Aorta (tissue), 5 donors: ENCODE measurements around the gene PRR4. TPM values are rescaled to one million over a fixed set of nuclear protein-coding genes. Genes with fewer than 3 reads are reported as not detected.

ENCODE experiments used
- ATAC-seq: fragments of 200-7000 bp; cut with Tn5 transposase; one replicate; pipeline ENCODE4 v1.9.1; 2022; ENCODE audit warnings: moderate library complexity; ENCODE audit not compliant: low FRiP score
- DNase-seq, 2 donors: peaks; one replicate each; pipeline ENCODE4 v3.0.0-alpha.2; 2020
- H3K27ac ChIP-seq, 2 donors: one replicate each; pipeline ENCODE4 v1.5.1; 2013; ENCODE audit warnings: low read length in 2 of 2, mild to moderate bottlenecking in 2 of 2, moderate library complexity in 2 of 2, control low read depth in 1 of 2, inconsistent platforms in 1 of 2, low read depth in 1 of 2
- H3K27me3 ChIP-seq, 2 donors: one replicate each; pipeline ENCODE4 v1.6.1; 2013; ENCODE audit warnings: control low read depth in 1 of 2, low read length in 1 of 2, mild to moderate bottlenecking in 1 of 2, moderate library complexity in 1 of 2; ENCODE audit not compliant: insufficient read depth in 2 of 2, control insufficient read depth in 1 of 2
- H3K36me3 ChIP-seq, 2 donors: one replicate each; pipeline ENCODE4 v1.6.1; 2013; ENCODE audit warnings: control low read depth in 1 of 2, low read length in 1 of 2, mild to moderate bottlenecking in 1 of 2; ENCODE audit not compliant: insufficient read depth in 2 of 2, control insufficient read depth in 1 of 2
- H3K4me1 ChIP-seq, 2 donors: one replicate each; pipeline ENCODE4 v1.6.1; 2013; ENCODE audit warnings: low read length in 2 of 2, control low read depth in 1 of 2, mild to moderate bottlenecking in 1 of 2, moderate library complexity in 1 of 2; ENCODE audit not compliant: insufficient read depth in 2 of 2, control insufficient read depth in 1 of 2
- H3K4me3 ChIP-seq, 2 donors: one replicate each; pipeline ENCODE4 v1.5.1; 2013; ENCODE audit warnings: low read length in 2 of 2, control low read depth in 1 of 2, mild to moderate bottlenecking in 1 of 2
- H3K9me3 ChIP-seq: one replicate; pipeline ENCODE4 v1.6.1; 2013; ENCODE audit warnings: mild to moderate bottlenecking, low read length; ENCODE audit not compliant: control insufficient read depth
- WGBS, 2 donors: extraction: QIAGEN DNeasy Blood & Tissue Kit; methylation state at CpG; one replicate each; pipeline ENCODE4 v1.1.7; 2013; 5-methylcytosine and 5-hydroxymethylcytosine counted together
- intact Hi-C, 2 donors: fragments of 100-400 bp; cut with DNase I; formaldehyde crosslinking; loops; one replicate each; pipeline versions ENCODE4 v1.14.2 to v1.15.0; 2022
- long read RNA-seq, 2 donors: library from polyadenylated mRNA; unstranded; transcript quantifications; one replicate each; pipeline ENCODE4 v2.0.0, GENCODE V29; 2020 to 2021
- polyA plus RNA-seq, 2 donors: library from polyadenylated mRNA; stranded (reverse); fragments of 200-250 nt; gene quantifications; one replicate each; pipeline ENCODE4 v1.2.3, GENCODE V29; 2013
- total RNA-seq, 2 donors: library from RNA; stranded (reverse); fragmentation: NEBNext Ultra II Directional; extraction: Animal tissue kit (Norgen Biotek cat#: 25700); gene quantifications; one replicate each; pipeline ENCODE4 v1.2.1, GENCODE V29; 2021
- donor health status: healthy with polysubstance abuse.
- donor health status: Bipolar disorder and iron deficiency.
- donor health status: DM: no; HTN: no; CAD: no.
- donor health status: DM: no; HTN: no; CAD: no.
- donor health status: DM: yes; HTN: yes; CAD: no.

PRR4 gene, protein sequence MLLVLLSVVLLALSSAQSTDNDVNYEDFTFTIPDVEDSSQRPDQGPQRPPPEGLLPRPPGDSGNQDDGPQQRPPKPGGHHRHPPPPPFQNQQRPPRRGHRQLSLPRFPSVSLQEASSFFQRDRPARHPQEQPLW
- 1 to 10 TPM; 2.6 to 4.8 TPM for total RNA-seq
- 1 to 10 TPM in 1 of 2 donors, under 1 TPM in 1; 0.74 to 3.3 TPM for polyA plus RNA-seq
- long read RNA-seq, donor 1, partial matches to known transcripts: 0 of 1 reads
- long read RNA-seq, donor 1, other reads (novel, unspliced or antisense): 0 of 1 reads
- long read RNA-seq, donor 2: 0 reads

DNA sequence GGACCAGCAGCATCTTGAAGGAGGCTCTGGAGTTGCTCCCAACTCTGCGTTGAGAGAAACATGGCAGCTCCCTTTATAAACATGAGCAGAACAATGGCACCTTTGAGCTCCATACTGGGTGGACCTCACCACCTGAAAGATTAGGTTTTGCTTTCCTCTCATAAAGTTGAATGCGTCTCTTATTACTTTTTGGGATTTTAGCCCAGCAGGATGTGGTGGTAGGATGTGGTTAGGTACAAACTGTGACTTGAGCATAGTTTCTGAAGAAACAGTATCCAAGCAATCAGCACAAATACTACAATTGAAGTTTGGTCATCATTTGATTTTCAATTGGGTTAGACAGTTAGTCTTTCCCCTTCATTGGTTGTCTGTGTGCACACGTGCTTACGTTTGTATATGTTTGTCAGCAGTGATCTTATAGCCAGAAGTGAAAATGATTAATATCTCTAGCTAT lies at the start of gene PRR4:
TSS of gene PRR4 (minus strand) at position 51 of the 454 bp plus-strand sequence. CDS start at position 13, 38 bp downstream.
- intact Hi-C loops: no loop called here
- no peak within 1 kb of the TSS for H3K27ac ChIP-seq
- H3K4me1 ChIP-seq: no peaks in the 10 kb centered on the region
- H3K36me3 ChIP-seq: peaks cover 0 to 3% of the 10 kb centered on the region in 2 donors
- WGBS, 2 donors: 91 to 94% methylated on average over 4 of the region's 4 CpGs
- H3K27me3 ChIP-seq: no peaks in the 10 kb centered on the region
- no peaks in the 10 kb centered on the region for H3K9me3 ChIP-seq
- DNase-seq (no peak), ATAC-seq (no peak)
- no peak within 1 kb of the TSS for H3K4me3 ChIP-seq

DNA sequence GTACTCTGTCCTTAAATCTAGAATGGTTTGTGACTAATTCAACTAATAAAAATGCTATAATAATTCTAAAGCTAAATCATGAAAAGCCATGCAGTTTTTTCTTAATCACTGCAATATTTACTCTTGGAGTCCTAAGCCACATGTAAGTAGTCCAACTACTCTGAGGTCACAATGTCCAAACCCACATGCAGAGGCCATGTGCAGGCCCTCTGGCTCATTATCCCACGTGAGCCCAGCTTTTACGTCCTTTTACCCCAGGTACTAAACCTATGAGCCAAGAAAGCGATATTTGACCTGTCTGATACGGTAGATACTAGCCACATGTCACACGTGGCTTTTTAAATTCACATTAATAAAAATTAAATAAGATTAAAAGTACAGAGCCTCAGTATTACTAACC lies 47.6 kb upstream of the PRR4 start:
- no peaks in the 10 kb centered on the region for H3K36me3 ChIP-seq
- ATAC-seq (no peak), DNase-seq (no peak)
- no peaks in the 10 kb centered on the region for H3K27me3 ChIP-seq
- H3K27ac ChIP-seq: no peak overlapping the region
- no peaks in the 10 kb centered on the region for H3K9me3 ChIP-seq
- no peak overlapping the region for H3K4me3 ChIP-seq
- WGBS, 2 donors: 96 to 97% methylated on average over 5 of the region's 5 CpGs
- intact Hi-C loops: no loop called here
- no peaks in the 10 kb centered on the region for H3K4me1 ChIP-seq

DNA sequence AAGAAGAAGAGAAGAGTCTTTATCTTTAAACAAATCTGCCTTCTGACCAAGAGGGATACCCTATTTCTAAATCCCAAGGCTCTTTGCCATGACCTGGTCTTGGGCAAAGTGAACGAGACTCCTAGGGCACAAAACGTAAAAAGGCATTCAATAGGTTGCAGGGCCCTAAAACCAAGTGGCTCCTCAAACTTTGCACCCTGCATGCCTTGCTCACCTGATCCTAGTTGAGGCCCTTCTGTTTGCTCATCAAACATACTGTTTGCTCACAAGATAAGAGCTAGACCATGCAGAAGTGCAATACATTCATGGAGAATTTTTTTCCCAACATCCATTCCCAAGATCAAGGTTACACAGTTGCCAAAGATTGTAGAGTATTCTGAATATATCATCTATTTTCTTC lies 42.7 kb upstream of the PRR4 start:
- intact Hi-C loops: no loop called here

DNA sequence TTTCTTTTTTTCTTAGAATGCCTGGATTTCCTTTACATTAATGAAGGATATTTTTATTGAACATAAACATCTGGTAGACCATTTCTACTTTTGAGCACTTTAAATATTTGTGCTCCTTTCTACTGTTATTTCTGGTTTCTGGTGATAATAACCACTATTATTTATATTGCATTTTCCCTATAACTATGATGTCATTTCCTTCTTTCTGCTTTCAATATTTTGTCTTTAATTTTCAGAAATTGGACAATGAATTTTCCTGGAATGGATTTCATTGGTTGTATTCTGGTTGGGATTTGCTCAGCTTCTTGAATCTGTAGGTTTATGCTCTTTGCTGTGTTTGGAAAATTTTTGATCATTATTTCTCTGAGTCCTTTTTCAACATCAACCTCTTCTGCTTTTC lies 40.0 kb upstream of the PRR4 start:
- intact Hi-C loops: no loop called here
- no peaks in the 10 kb centered on the region for H3K9me3 ChIP-seq
- no peak overlapping the region for H3K27ac ChIP-seq
- ATAC-seq (no peak), DNase-seq (no peak)
- no peaks in the 10 kb centered on the region for H3K36me3 ChIP-seq
- no peaks in the 10 kb centered on the region for H3K27me3 ChIP-seq
- H3K4me1 ChIP-seq: no peaks in the 10 kb centered on the region
- no peak overlapping the region for H3K4me3 ChIP-seq

More for the DNA sequence above, 42.7 kb upstream of the PRR4 start:
- ATAC-seq: no peak
- no peaks in the 10 kb centered on the region for H3K4me1 ChIP-seq
- no peak overlapping the region for H3K4me3 ChIP-seq
- H3K36me3 ChIP-seq: no peaks in the 10 kb centered on the region
- DNase-seq: no peak
- WGBS, 2 donors: 90 to 100% methylated on average over 2 of the region's 2 CpGs
- H3K27ac ChIP-seq: no peak overlapping the region
- H3K27me3 ChIP-seq: no peaks in the 10 kb centered on the region
- no peaks in the 10 kb centered on the region for H3K9me3 ChIP-seq

DNA sequence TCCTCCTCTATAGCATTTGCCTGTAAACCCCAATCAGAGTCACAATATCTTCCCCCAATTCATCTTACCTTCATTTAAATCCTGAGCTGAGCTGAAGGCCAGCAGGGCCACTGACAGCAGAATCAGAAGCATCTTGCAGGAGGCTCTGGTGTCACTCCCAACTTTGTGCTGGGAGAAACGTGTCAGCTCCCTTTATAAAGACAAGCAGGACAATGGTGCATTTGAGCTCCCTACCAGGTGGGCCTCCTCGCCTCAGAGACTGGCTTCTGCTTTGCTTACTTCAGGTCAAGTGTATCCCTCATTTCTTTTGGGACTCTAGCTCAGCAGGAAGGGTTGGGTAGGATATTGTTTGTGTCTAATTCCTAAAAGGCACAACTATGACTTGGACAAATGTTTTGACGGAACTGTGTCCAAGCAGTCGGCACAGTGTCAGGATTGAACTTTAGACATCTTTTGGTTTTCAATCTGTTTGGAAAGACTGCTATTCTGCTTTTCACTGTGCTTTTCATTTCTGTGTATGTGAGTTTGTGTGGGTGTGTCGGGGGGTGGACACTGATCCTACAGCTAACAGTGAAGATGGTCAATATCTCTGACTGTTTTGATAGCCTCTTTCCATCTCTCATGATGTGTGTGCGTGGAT lies 34.9 kb upstream of the PRR4 start, which contains the start of gene PRH1:
TSS of gene PRH1 (minus strand) at position 170 of the 640 bp plus-strand sequence. CDS start at position 132, 38 bp downstream.
- Histone ChIP-seq H3K4me3 (no peak within 1 kb of the TSS), H3K9me3 (no peaks in the 10 kb centered on the region), H3K36me3 (no peaks in the 10 kb centered on the region), H3K27me3 (no peaks in the 10 kb centered on the region), H3K27ac (no peak within 1 kb of the TSS), H3K4me1 (no peaks in the 10 kb centered on the region)
- DNase-seq (no peak), ATAC-seq (no peak)
- 94% methylated on average over 6 of the region's 6 CpGs for WGBS, 2 donors
- intact Hi-C loops: no loop called here

DNA sequence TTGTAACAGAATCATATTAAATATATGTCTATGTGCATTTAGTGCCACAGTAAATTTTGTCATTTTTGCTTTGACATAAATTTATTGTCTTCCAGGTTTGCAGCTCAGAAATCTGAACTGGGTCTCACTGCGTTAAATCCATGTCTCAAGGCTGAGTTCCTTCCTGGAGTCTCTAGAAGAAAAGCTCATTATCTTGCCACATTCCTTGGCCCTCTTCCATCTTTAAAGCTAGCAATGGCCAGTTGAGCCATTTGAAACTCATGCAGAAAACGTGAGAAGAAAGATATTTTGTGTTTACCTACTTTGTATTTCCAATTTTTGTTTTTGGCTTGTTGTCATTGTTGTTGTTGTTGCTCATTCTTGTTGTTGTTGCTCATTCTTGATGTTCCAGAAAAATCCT lies 24.1 kb upstream of the PRR4 start:
- H3K27me3 ChIP-seq: no peaks in the 10 kb centered on the region
- no peak for DNase-seq
- H3K36me3 ChIP-seq: peaks cover 4 to 5% of the 10 kb centered on the region in 2 donors
- ATAC-seq: no peak
- intact Hi-C loops: no loop called here
- 15% methylated on average over 2 of the region's 2 CpGs for WGBS, 2 donors
- H3K27ac ChIP-seq: no peak overlapping the region
- H3K4me3 ChIP-seq: no peak overlapping the region
- H3K9me3 ChIP-seq: no peaks in the 10 kb centered on the region
- H3K4me1 ChIP-seq: no peaks in the 10 kb centered on the region

DNA sequence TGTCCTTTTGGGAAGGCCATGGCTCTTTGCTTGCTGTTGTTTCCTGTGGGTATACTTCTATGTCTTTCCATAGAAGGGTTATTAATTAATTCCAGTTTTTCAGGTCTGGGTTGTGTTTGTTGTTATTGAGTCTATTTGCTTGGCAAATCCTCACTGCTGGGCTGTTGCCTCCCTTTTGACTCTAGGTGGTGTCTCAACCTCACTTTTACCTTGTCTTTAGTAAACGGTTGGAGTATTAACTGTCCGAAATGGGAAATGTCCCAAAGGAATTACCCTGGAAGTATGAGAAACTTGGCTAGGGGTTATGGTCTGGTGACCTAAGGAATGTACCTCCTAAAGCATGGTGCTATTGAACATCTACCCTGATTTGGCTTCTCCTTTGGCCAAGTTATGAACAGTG lies 18.1 kb upstream of the PRR4 start:
- Histone ChIP-seq H3K4me3 (no peak overlapping the region), H3K27ac (no peak overlapping the region), H3K36me3 (peaks cover 0 to 2% of the 10 kb centered on the region in 2 donors), H3K27me3 (no peaks in the 10 kb centered on the region), H3K9me3 (no peaks in the 10 kb centered on the region), H3K4me1 (no peaks in the 10 kb centered on the region)
- ATAC-seq (no peak), DNase-seq (no peak)
- intact Hi-C loops: no loop called here
- WGBS, 2 donors: 64% methylated on average over 2 of the region's 2 CpGs

DNA sequence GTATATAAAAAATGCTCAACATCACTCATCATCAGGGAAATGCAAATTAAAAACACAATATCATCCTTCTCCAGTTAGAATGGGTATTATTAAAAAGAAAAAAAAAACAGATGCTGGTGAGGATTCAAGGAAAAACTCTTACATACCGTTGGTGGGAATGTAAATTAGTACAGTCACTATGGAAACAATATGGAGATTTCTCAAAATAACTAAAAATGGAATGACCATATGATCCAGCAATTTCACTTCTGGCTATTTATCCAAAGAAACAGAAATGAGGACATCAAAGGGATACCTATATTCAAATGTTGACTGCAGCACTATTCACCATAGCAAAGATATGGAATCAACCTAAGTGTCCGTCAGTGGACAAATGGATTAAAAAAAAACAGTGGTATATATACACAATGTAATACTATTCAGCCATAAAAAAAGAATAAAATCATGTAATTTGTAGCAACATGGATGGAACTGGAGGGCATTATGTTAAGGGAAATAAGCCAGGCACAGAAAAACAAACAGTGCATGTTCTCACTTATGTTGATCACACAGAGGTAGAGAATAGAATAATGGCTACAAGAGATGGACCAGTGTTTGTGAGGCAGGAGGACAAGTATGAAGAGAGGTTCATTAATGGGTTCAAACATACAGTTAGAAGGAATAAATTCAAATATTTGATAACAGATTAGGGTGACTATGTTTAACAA lies 14.4 kb upstream of the PRR4 start:
- Histone ChIP-seq H3K4me3 (no peak overlapping the region), H3K27me3 (no peaks in the 10 kb centered on the region), H3K27ac (no peak overlapping the region), H3K4me1 (no peaks in the 10 kb centered on the region), H3K9me3 (peaks cover 2% of the 10 kb centered on the region), H3K36me3 (peaks cover 0 to 2% of the 10 kb centered on the region in 2 donors)
- ATAC-seq (no peak), DNase-seq (no peak)
- intact Hi-C loops: no loop called here
- WGBS, 2 donors: 80 to 88% methylated on average over 2 of the region's 2 CpGs
